Gastrocnemius medialis (tissue), 4 donors: ENCODE measurements around the gene C14orf132. TPM values are rescaled to one million over a fixed set of nuclear protein-coding genes. Genes with fewer than 3 reads are reported as not detected.

Experiments
- ATAC-seq, 2 donors: fragments of 150-250 bp; one replicate each; pipeline ENCODE4 v1.9.1; 2016
- DNase-seq, 2 donors: peaks; one replicate each; pipeline ENCODE4 v3.0.0-alpha.2; 2019
- H3K27ac ChIP-seq, 4 donors: fragments of 200-600 bp; sonication (generic); 1 replicate in 1 of 4; 2 replicates in 3 of 4; pipeline ENCODE4 v1.5.1; 2016 to 2018; ENCODE audit warnings: mild to moderate bottlenecking in 2 of 4, moderate library complexity in 1 of 4
- H3K27me3 ChIP-seq, 3 donors: fragments of 200-600 bp; sonication (generic) in 2 of 3; 1 replicate in 1 of 3; 2 replicates in 2 of 3; pipeline versions ENCODE4 v1.5.1 to v1.6.0; 2016 to 2019; ENCODE audit warnings: mild to moderate bottlenecking in 1 of 3, moderate library complexity in 1 of 3
- H3K36me3 ChIP-seq, 2 donors: fragments of 200-600 bp; sonication (generic) in 1 of 2; one replicate each; pipeline ENCODE4 v1.5.1; 2017 to 2018
- H3K4me1 ChIP-seq, 2 donors: fragments of 200-600 bp; sonication (generic) in 1 of 2; one replicate each; pipeline ENCODE4 v1.5.1; 2016 to 2017; ENCODE audit warnings: mild to moderate bottlenecking in 2 of 2
- H3K4me3 ChIP-seq, 4 donors: fragments of 200-600 bp; sonication (generic) in 3 of 4; 1 replicate in 1 of 4; 2 replicates in 3 of 4; pipeline ENCODE4 v1.5.1; 2016 to 2019; ENCODE audit warnings: mild to moderate bottlenecking in 2 of 4
- H3K9me3 ChIP-seq, 3 donors: fragments of 200-600 bp; sonication (generic) in 2 of 3; 1 replicate in 1 of 3; 2 replicates in 2 of 3; pipeline ENCODE4 v1.5.1; 2016 to 2019
- CTCF ChIP-seq, 5 experiments: fragments of 450-650 bp in 3 of 5; fragments of 200-600 bp in 2 of 5; sonication (generic) in 2 of 5; IDR thresholded peaks in 4 of 5; conservative IDR thresholded peaks in 1 of 5; 1 replicate in 4 of 5; 2 replicates in 1 of 5; pipeline ENCODE4 v1.5.1; 2016 to 2019; ENCODE audit warnings: antibody characterized with exemption in 5 of 5, mild to moderate bottlenecking in 3 of 5, moderate library complexity in 3 of 5
- POLR2A ChIP-seq, 2 donors: fragments of 450-650 bp; IDR thresholded peaks; one replicate each; pipeline ENCODE4 v1.6.1; 2017; ENCODE audit warnings: antibody characterized with exemption in 2 of 2, mild to moderate bottlenecking in 2 of 2, moderate library complexity in 2 of 2
- in situ Hi-C, 4 donors: fragments of 200-750 bp; cut with MboI; loops; one replicate each; pipeline versions ENCODE4 v1.15.0 to v1.8.0; 2017; ENCODE audit warnings: low sequenced_read_pairs in 4 of 4
- intact Hi-C: fragments of 100-400 bp; cut with DNase I; formaldehyde crosslinking; loops from one replicate; pipeline ENCODE4 v1.15.1; 2023; ENCODE audit warnings: low total_unique reads
- total RNA-seq, 4 donors: library from RNA; depleted of rRNA; stranded (reverse); fragments of >200 nt; gene quantifications; one replicate each; pipeline versions ENCODE4 v1.1.0 to v1.2.3, GENCODE V29; 2016

C14orf132 gene
- total RNA-seq, 4 donors from 2014 or later, result 1.1 to 2.9 (median 1.5) TPM

GRCh38 chr14:96014176-96014575 is 25.0 kb upstream of the C14orf132 start:
- in situ Hi-C loops, result no loop called here
- H3K4me3 ChIP-seq, result no peak overlapping the region
- no peaks in the 10 kb centered on the region for H3K4me1 ChIP-seq
- H3K9me3 ChIP-seq, result peaks cover 0 to 8% (median 0%) of the 10 kb centered on the region in 3 donors
- H3K27me3 ChIP-seq, result no peaks in the 10 kb centered on the region
- ATAC-seq (no peak), DNase-seq (no peak)
- TF ChIP-seq POLR2A (IDR thresholded peaks at IDR 0.05), result no peak
- TF ChIP-seq CTCF (IDR thresholded peaks at IDR 0.05 in 4 of 5, conservative IDR thresholded peaks at IDR 0.05 in 1 of 5), result no peak
- intact Hi-C loops, result no loop called here
- H3K27ac ChIP-seq, result no peak overlapping the region
- no peaks in the 10 kb centered on the region for H3K36me3 ChIP-seq

- Histone ChIP-seq H3K4me1 (no peaks in the 10 kb centered on the region), H3K4me3 (no peak overlapping the region), H3K9me3 (no peaks in the 10 kb centered on the region), H3K27me3 (no peaks in the 10 kb centered on the region), H3K36me3 (no peaks in the 10 kb centered on the region), H3K27ac (no peak overlapping the region)
- in situ Hi-C loops (no loop called here), intact Hi-C loops (no loop called here)
- ATAC-seq (no peak), DNase-seq (no peak)
- TF ChIP-seq POLR2A (IDR thresholded peaks at IDR 0.05) (no peak), CTCF (IDR thresholded peaks at IDR 0.05 in 4 of 5, conservative IDR thresholded peaks at IDR 0.05 in 1 of 5) (no peak)
Observed at GRCh38 chr14:96016501-96017160, 22.5 kb upstream of the C14orf132 start.

DNA sequence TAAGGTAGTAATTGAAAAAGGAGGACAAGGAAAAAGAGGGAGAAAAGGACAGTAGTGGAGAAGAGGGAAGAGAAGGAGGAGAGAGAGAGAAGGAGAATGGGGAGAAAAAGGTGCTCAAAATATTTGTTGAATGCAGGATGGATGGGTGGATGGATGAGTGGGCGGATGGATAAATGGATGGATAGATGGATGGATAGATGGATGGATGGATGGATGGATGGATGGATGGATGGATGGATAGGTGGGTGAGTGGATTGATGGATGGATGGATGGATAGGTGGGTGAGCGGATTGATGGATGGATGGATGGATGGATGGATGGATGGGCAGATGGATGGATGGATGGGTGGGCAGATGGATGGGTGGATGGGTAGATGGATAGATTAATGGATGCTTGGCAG is 21.3 kb upstream of the C14orf132 start:
- DNase-seq, result no peak
- Histone ChIP-seq H3K27me3 (no peaks in the 10 kb centered on the region), H3K27ac (no peak overlapping the region), H3K4me1 (no peaks in the 10 kb centered on the region), H3K9me3 (no peaks in the 10 kb centered on the region), H3K4me3 (no peak overlapping the region), H3K36me3 (no peaks in the 10 kb centered on the region)
- in situ Hi-C loops, result no loop called here
- ATAC-seq, result no peak
- intact Hi-C loops, result no loop called here
- TF ChIP-seq CTCF (IDR thresholded peaks at IDR 0.05 in 4 of 5, conservative IDR thresholded peaks at IDR 0.05 in 1 of 5), result no peak
- no peak for TF ChIP-seq POLR2A (IDR thresholded peaks at IDR 0.05)

DNA sequence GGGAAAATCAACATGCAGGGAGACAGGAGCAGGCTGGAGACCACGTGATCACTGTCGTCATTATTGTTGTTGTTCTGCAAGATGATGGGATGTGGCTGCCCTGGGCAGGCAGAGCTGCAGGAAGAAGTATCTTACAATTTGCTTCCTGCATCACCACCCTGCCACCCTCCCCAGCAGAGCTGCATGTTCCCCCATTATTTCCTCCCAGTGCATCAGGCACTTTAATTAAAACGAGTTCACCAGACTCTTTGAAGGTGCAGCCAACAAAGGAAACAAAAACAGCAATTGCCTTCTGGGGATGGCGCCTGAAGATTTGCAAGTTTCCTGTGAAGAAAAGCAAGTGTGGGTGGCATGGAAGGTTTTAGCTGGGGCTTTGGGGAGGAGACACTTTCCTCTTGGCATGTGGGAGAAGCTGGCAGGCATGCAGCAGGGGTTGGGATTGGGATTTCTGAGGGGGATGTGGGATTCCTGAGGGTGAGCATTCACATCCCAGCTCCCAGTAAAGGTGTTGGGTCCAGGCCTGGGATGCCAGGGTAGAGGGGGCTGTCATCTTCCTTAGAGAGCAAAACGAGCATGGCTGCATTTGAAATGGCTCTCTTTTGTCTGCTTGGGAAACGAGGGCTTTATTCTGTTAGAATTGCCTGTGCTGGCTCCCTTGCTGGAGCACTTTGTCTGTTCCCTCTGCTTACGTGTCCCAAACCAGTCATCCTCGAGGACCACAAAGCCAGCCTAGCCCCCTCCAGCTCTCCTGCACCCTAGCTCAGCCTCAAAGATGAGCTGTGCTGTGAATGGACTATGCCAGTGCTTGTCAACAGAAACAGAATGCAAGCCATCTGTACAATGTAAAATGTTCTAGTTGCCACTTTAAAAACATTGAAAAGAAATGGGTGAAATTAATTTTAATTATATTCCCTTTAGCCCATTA is 11.5 kb upstream of the C14orf132 start:
- Histone ChIP-seq H3K4me3 (no peak overlapping the region), H3K9me3 (no peaks in the 10 kb centered on the region), H3K4me1 (no peaks in the 10 kb centered on the region), H3K27me3 (no peaks in the 10 kb centered on the region), H3K36me3 (no peaks in the 10 kb centered on the region), H3K27ac (no peak overlapping the region)
- ATAC-seq (no peak), DNase-seq (no peak)
- in situ Hi-C loops (no loop called here), intact Hi-C loops (no loop called here)
- no peak for TF ChIP-seq POLR2A (IDR thresholded peaks at IDR 0.05)
- TF ChIP-seq CTCF (IDR thresholded peaks at IDR 0.05 in 4 of 5, conservative IDR thresholded peaks at IDR 0.05 in 1 of 5), result no peak
